ENCODE results near the gene PANX2. TPM values are rescaled to one million over a fixed set of nuclear protein-coding genes. Genes with fewer than 3 reads are reported as not detected.
A peak's percentile ranks its signal among the peaks of the same experiment; 100 is the strongest.
"Not testable (repeated sequence)": the region's sequence is repeated elsewhere in the genome, so short reads cannot be mapped to it uniquely, and the experiment has no call there.

PANX2 gene
- total RNA-seq, 1 donor from 2014 or later, result 0.34 TPM

DNA sequence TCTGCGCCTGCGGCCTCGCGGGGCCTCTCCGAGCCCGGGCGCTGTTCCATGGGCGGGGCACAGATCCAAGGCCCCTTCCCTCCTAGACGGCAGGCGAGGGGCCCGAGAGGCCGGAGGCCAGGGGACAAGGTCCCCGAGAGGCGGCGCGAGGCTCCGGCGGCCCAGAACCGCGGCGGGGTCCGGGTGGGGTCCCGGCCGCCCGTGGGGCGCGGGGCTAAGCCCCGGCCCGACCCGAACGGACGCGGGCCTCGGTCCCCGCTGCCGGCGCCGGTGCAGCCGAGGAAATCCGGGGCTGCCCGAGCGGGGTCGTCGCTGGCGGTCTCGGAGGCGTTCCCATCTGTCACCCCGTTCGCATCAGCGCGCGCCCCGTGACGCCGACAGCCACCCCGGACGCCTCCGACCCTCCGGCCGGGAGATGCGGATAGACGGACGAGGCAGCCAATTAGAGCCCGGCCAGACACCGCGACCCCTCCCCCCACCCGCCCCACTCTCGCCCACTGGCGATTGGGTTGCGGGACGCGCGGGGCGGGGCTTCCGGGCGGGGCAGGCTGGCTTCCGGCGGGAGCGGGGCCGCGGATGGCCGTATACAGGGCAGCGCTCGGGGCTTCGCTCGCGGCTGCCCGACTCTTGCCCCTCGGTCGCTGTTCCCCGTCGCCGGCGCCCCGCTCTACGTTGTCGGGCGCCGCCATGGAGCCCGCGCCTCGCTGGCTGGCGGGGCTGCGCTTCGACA is 30.1 kb downstream of the PANX2 start, which contains the start of gene SELENOO:
TSS of gene SELENOO (plus strand) at position 551 of the 730 bp plus-strand sequence. CDS start at position 577, 26 bp downstream.
- peak; percentile 91 for DNase-seq

DNA sequence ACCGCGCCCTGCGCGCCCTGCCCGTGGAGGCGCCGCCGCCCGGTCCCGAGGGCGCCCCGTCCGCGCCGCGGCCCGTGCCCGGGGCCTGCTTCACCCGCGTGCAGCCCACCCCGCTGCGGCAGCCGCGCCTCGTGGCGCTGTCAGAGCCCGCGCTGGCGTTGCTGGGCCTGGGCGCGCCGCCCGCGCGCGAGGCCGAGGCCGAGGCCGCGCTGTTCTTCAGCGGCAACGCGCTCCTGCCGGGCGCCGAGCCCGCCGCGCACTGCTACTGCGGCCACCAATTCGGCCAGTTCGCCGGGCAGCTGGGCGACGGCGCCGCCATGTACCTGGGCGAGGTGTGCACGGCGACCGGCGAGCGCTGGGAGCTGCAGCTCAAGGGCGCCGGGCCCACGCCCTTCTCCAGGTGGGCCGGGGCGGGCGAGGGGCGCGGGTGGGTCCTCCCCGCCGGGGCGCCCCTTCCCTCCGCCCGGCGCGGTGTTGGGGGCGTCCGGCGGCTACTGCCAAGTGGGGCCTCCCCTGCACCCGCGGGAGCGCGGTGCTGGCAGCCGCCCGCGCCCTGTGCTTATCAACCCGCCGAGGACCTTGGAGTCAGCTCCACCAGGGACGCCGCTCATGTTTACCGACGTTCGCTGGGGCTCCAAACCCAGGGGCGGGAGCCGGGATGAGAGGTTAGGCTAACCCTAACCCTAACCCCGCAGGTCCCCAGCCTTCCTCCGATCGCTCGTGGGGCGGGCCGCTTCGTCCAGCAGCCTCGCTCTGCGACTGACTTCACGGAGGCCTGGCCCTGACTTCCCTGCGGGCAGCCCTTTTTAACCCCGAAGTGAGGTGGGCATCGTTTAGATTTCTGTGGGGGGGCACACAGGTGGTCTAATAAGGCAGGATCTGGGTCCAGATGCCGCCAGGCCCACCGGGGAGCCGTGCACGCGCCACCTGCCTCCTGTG is 30.9 kb downstream of the PANX2 start:
- DNase-seq, result peak; percentile 38

DNA sequence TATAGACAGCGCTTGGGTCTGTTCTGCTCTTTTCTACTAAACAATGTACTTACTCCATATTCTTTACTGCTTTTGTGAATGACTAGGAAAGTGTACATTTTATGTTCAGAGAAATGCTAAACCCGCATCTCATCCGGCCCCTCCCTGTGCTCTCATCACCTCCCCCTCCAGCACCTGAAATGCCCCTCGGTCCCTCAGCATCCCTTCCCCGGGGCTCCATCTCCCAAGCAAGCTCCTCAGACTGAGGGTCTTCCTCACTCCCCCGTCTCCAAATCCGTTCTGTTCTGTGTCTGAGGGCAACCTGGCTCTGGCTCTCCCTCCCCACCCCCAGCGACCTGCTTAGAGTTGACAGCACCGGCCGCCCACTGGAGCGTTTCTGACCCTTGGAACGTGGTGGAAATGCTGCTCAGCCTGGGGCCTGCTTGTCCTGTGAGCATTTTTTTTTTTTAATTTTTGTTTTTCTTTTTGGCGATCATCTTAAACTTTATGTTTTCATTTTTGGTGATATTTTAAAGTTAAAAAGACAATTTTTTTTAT is 31.7 kb downstream of the PANX2 start:
- no peak for DNase-seq

DNA sequence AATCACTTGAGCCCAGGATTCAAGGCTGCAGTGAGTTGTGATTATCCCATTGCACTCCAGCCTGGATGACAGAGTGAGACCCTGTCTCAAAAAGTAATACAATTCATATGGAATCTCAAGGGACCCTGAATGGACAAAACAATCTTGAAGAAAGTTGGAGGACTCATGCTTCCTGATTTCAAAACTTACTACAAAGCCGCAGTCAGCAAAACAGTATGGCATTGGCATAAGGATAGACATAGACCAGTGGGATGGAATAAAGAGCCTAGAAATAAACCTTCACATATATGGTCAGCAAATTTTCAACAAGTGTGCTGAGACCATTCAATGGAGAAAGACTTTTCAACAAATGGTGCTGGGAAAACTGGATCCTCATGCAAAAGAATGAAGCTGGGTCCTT is 32.8 kb downstream of the PANX2 start:
- no peak for DNase-seq

DNA sequence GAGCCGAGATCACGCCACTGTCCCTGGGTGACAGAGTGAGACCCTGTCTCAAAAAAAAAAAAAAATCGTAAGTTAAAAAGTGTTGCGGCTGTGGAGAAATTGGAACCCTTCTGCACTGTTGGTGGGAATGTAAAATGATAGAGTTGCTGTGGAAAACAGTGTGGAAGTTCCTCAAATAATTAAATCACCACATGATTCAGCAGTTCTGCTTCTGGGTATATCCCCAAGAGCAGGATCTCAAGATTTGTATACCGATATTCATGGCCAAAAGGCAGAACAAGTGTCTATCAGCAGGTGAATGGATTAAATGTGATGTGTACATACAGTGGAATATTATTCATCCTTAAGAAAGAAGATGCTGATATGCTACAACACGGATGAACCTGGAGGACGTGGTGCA is 34.0 kb downstream of the PANX2 start:
- DNase-seq, result no peak

DNA sequence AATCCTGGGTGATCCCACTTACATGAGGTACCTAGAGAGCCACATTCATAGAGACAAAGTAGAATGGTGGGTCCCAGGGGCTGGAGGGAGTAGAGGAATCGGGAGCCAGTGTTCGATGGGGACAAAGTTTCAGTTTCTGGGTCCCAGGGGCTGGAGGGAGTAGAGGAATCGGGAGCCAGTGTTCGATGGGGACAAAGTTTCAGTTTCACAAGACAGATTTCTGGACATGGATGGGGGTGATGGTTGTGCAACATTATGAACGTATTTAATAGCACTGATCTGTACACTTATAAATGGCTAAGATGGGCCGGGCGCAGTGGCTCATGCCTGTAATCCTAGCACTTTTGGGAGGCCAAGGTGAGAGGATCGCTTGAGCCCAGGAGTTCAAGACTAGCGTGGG is 34.5 kb downstream of the PANX2 start:
- DNase-seq, result not testable (repeated sequence)

DNA sequence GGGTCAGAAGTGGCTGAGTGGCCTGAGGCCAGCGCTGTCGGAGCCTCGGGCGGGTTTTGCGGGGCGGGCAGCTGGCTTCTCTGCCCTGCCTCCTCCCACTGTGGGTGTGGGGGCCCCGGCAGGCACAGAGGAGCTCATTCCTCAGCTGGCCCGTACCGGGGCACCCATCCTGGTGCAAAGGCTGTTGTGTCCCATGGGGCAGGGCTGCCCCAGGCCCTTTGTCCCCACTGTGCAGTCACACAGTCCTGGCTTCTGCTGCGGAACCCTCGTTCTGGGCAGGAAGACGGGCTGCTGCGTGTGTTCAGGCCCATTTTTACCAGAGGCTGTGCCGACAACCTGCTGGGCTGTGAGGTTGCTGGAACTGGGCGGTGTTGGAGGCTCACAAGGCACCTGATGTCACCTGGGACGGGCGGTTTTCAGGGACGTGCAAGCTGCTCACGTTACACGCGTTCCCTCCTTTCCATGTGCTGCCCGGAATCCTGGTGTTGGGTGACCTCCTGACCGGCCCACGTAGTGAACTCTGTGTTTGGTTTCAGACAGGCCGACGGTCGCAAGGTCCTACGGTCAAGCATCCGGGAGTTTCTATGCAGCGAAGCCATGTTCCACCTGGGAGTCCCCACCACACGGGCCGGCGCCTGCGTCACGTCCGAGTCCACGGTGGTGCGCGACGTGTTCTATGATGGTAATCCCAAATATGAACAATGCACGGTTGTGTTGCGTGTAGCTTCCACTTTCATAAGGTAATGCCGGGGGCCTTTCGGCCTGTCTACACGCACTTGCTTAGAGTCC is 35.4 kb downstream of the PANX2 start:
- DNase-seq, result no peak

DNA sequence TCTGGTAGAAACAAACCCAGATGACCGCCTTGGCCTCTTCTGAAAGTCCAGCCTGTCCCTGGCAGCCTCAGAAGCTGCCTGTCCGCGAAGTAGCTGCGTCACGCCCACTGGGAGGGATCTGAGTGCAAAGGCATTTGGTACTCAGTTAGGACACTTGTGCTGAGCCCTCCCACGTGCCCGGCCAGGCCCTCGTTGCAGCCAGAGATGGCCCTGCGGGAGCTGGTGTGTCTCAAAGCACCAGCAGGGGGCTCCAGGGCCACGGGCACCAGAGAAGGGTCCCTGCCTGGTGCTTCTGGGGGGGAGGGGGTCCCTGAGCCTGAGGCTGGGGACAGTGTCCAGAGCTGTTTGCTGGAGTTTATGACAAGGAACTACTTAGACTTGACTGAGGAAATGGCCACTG is 36.1 kb downstream of the PANX2 start:
- DNase-seq, result peak; percentile 41

DNA sequence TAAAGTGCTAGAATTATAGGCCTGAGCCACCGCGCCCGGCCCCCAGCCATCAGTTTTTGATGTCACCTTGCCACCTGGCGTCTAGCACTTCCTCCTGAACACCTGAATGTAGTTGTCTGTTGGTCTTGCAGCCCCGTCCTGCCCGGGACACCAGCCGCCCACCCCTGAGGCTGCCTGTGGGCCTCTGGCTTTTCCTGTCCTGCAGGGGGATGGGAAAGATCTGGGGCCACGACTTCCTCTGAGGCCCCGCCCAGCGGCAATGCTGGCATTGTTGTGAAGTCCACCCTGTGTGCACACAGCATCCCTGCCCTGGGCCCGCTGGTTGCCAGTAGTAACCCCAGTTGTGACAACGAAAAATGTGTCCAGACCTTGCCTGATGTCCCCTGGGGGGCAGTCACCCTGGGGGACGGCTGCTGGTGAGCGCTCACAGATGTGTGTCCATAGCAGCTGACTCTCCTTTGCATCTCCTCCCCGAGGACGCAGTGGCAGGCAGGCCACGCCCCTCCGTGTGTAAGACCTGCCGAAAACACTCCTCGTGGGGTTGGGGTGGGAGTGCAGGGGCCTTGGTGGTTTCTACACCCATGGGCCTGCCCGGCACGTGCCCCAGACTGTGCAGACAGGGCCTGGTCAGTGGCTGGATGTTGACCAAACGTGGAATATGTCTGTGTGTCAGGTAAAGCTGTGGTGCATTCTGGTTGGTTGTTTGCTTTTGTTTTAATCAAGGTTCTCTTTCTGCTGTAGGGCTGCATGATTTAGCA is 37.0 kb downstream of the PANX2 start:
- peak; percentile 63 for DNase-seq

DNA sequence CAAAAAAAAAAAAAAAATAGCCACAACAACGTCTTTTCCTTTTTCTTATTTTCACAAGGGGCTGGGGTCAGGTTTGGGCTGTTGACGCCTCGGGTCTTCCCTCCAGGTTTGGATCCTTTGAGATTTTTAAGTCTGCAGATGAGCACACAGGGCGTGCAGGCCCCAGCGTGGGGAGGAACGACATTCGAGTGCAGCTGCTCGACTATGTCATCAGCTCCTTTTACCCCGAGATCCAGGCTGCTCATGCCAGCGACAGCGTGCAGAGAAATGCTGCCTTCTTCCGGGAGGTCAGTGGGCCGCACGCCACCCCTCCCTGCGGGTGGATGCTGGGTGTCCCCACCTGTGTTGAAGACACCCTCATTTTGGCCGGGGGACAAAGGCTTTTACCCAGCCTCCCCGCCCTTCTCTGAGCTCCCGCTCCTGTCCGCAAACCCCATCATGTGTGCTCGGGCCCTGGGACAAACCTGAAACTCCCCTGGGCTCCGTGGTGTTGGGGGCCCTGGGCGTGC is 38.0 kb downstream of the PANX2 start:
- no peak for DNase-seq

DNA sequence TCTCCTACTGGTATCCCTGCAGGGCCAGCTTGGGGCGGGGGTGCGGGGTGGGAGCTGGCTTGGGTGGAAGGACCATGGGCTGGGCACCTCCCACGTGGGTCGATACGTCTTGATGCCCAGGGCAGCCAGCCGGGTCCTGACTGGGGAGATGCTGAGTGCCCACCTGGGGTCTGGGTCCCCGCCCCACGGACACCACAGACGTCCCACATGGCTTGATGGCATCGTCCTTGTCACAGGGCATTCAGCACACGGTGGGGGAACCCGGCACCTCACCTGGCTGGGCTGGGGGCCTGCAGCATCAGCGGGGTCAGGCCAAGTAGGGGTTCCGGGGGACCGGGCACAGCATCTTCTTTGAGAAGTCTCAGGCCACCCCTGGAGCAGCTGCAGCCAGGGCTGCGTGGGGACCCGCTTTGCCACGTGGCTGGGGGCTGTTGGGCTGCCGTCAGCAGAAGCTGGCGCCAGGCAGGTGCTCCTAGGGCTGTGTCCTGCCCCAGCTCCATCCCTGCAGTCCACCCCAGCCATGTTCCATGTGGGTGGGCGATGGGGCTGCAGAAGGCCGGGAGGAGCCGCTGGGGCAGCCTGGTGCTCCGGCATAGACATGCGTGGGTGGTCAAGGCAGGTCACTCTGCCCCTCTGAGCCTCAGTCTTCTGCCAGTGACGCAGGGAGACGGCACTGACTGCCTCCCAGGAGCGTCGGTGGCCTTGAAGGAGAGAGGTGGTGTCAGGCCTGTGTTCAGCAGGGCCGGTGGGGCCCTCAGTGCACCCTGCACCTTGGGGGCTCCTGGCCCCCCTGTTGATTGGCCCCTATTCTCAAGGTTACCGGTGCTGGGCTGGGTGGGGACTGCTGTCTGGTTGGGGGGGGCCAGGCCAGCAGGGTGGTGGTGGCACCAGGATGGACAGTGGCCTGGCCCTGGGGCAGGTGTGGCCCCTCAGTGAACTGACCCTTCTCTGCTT is 38.7 kb downstream of the PANX2 start:
- DNase-seq, result no peak

DNA sequence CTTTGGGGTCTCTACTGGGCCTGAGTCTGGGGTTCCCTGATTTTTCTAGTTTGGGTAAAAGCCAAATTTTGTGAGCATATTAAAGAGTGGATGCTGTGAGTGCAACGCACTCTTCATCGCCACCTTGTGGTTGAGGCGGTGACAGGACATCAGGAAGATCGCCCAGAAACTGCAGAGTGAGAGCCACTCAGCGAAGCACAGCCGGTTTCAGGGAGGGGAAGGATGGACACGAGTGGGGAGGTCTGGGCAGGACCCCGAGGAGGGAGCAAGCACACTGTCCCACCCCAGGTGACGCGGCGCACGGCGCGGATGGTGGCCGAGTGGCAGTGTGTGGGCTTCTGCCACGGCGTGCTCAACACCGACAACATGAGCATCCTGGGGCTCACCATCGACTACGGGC is 39.4 kb downstream of the PANX2 start:
- DNase-seq, result peak; percentile 79

DNA sequence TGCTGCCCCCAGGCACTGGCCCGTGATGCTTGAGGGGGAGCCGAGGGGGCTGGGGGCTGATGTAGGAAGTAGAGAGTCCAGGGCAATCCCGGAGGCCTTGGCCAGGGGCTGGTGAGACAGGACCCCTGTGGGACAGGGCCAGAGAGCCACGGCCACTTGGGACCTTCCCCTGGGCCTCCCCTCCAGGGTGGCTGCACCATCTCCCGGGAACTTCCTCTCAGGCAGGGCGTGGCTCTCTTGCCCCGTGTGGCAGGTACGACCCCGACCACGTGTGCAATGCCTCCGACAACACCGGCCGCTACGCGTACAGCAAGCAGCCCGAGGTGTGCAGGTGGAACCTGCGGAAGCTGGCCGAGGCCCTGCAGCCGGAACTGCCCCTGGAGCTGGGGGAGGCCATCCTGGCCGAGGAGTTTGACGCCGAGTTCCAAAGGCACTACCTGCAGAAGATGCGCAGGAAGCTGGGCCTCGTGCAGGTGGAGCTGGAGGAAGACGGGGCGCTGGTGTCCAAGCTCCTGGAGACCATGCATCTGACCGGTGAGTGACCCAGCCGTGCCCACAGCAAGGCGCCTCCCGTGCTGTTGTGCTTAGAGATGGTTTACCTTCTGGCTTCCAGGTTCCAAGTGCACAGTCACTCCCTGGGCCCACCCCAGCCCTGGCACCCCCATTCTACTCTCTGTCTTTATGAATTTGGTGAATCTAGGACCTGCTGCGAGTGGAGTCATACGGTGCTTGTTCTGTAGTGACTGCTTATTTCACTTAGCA is 40.0 kb downstream of the PANX2 start:
- no peak for DNase-seq

DNA sequence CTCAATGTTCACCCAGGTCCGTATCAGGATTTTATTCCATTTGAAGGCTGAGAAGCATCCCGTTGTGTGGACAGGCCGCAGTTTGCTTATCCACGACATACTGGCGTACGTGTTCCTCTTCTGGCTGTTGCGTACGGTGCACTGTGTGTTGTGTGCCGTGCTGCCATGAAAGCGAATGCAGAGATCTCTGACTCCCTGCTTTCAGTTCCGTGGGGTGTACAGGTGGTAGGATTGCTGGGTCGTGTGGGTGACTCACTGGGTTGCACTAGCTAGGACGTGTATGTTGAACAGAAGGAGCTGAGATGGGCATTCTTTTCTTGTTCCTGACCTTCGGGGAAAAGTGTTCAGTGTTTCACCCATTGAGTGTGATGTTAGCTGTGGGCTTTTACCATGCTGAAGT is 40.6 kb downstream of the PANX2 start:
- DNase-seq, result no peak

DNA sequence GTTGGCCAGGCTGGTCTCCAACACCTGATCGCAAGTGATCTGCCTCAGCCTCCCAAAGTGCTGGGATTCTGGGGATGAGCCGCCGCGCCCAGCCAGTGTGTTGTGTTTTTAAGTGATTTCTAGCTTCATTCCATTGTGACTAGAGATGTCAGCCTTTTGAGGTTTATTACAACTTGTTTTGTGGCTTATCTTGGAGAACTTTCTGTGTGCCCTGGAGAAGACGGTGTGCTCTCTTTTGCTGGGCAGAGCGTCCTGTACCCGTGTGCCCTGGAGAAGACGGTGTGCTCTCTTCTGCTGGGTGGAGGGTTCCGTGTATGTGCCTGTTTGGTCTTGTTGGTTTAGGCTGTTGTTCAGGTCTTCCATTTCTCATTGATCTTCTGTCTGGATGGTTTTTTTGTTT is 42.7 kb downstream of the PANX2 start:
- DNase-seq, result no peak

DNA sequence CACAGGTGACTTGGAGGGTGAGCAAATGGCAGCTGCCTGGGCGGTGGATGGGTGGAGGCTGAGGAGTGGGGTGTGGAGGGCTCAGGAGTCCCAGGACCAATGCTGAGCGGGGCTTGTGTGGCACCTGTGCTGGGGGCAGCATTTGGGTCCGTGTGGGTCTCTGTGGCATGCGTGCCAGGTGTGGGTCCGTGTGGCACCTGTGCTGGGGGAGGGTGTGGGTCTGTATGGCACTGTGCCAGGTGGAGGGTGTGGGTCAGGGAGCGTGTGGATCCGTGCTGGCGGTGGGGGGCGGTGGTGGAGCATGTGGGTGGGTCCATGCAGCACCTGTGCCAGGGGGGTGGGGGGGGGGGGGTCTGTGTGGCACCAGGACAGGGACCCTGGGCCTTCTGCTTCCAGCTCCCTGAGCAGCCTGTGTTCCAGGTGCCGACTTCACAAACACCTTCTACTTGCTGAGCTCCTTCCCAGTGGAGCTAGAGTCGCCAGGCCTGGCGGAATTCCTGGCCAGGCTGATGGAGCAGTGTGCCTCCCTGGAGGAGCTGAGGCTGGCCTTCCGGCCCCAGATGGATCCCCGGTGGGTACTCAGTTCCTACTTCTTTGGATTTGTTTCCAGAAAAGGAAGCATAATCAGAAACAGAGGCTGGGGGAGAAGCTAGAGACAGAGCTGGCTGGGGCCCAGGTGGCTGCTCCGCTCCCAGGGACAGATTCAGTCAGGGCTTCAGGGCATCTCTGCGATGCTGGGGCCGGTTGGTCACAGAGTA is 44.9 kb downstream of the PANX2 start:
- DNase-seq, result no peak

DNA sequence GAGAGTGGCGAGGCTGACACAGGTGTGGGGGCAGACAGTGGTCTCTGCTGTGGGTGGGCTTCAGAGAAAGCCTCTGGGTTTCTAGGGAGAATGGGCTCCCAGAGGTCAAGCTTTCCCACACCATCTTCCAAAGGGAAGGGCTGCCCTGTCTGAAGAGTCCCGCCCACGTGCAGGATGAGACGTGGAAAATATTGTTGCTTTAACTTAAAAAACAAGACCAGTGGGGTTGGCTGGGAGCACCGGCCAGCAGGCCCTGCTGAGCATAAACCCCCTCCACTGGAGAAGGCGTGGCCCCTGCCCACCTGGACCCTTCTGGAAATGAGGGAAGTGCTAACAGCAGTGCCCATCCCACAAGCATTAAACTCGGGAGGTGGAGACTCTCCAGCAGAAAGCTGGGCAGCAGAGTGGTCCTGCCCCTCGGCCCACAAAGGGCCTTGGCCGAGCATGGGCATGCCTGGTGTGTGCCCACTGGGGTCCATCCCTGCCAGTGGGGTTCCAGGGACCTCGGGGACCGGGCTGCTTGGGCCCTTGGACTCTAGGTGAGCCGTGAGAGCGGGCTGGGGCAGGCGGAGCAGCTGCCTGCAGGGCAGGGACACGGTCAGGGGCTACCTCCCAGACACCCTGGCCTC is 45.6 kb downstream of the PANX2 start:
- no peak for DNase-seq
